K562 (cell line): ENCODE data around the gene FTL. TPM values are rescaled to one million over a fixed set of nuclear protein-coding genes. Genes with fewer than 3 reads are reported as not detected.
A peak's percentile ranks its signal among the peaks of the same experiment; 100 is the strongest.

Experiments
- CC2D1A ChIP-seq: fragments of 450-650 bp; IDR thresholded peaks from 2 replicates; pipeline ENCODE4 v1.6.1; 2017; ENCODE audit warnings: mild to moderate bottlenecking
- CTCFL ChIP-seq: IDR thresholded peaks from 2 replicates; pipeline ENCODE4 v1.6.1; 2011; ENCODE audit warnings: borderline replicate concordance, low read depth, mild to moderate bottlenecking, moderate library complexity, low read length; ENCODE audit not compliant: insufficient read depth, poor library complexity, severe bottlenecking
- DIDO1 ChIP-seq: fragments of 450-650 bp; IDR thresholded peaks from 2 replicates; pipeline ENCODE4 v1.6.1; 2016; ENCODE audit warnings: low read depth, missing biosample characterization, missing genetic modification characterization
- FOXA1 ChIP-seq: fragments of 450-650 bp; IDR thresholded peaks from 2 replicates; pipeline ENCODE4 v1.6.1; 2016; ENCODE audit warnings: mild to moderate bottlenecking, borderline replicate concordance
- HDAC3 ChIP-seq: fragments of 450-650 bp; IDR thresholded peaks from 2 replicates; pipeline ENCODE4 v1.6.1; 2018; ENCODE audit warnings: borderline replicate concordance, mild to moderate bottlenecking, moderate library complexity; ENCODE audit not compliant: partially characterized antibody
- MYBL2 ChIP-seq, 2 experiments: fragments of 450-650 bp in 1 of 2; sonication (generic) in 1 of 2; formaldehyde crosslinking in 1 of 2; IDR thresholded peaks; 2 replicates each; pipeline versions ENCODE4 v1.6.1 to v1.8.1; 2017 to 2022; ENCODE audit warnings: borderline replicate concordance in 1 of 2, inconsistent platforms in 1 of 2, low read depth in 1 of 2, mild to moderate bottlenecking in 1 of 2, missing genetic modification reagents in 1 of 2, moderate library complexity in 1 of 2
- NBN ChIP-seq: fragments of 450-650 bp; IDR thresholded peaks from 2 replicates; pipeline ENCODE4 v1.6.1; 2016; ENCODE audit warnings: low read depth, mild to moderate bottlenecking
- TAF15 ChIP-seq: fragments of 200-400 bp; formaldehyde crosslinking; IDR thresholded peaks from 2 replicates; pipeline ENCODE4 v1.6.1; 2017; ENCODE audit warnings: mild to moderate bottlenecking, low read depth, low read length, moderate library complexity
- TCF15 ChIP-seq: fragments of 250-450 bp; sonication (Bioruptor Pico); IDR thresholded peaks from 2 replicates; pipeline ENCODE4 v1.8.0; 2022; ENCODE audit warnings: moderate library complexity, mild to moderate bottlenecking, inconsistent platforms
- TCF3 ChIP-seq: sonication (generic); formaldehyde crosslinking; IDR thresholded peaks from 2 replicates; pipeline ENCODE4 v1.4.0; 2020; ENCODE audit warnings: mild to moderate bottlenecking, missing genetic modification reagents
- ZBTB17 ChIP-seq: fragments of 450-650 bp; formaldehyde crosslinking; IDR thresholded peaks from 2 replicates; pipeline ENCODE4 v1.4.0; 2020; ENCODE audit warnings: mild to moderate bottlenecking
- ZNF146 ChIP-seq: IDR thresholded peaks from one replicate; pipeline ENCODE4 v1.6.1; 2018; ENCODE audit warnings: missing compliant biosample characterization; ENCODE audit not compliant: unreplicated experiment
- ZNF174 ChIP-seq: fragments of 250-450 bp; sonication (Bioruptor Pico); IDR thresholded peaks from 2 replicates; pipeline ENCODE4 v1.4.0; 2020; ENCODE audit warnings: mild to moderate bottlenecking
- ZNF274 ChIP-seq: IDR thresholded peaks from 2 replicates; pipeline ENCODE4 v1.6.1; 2011; ENCODE audit warnings: low read depth, mild to moderate bottlenecking, low read length, moderate library complexity, borderline replicate concordance
- ZNF347 ChIP-seq: fragments of 450-650 bp; formaldehyde crosslinking; IDR thresholded peaks from 2 replicates; pipeline ENCODE4 v1.4.0; 2020; ENCODE audit warnings: low read depth, mild to moderate bottlenecking, moderate library complexity
- polyA plus RNA-seq, 8 experiments: library from polyadenylated mRNA; depleted of rRNA in 4 of 8; stranded (reverse) in 5 of 8; unstranded in 3 of 8; fragments of >200 nt; fragmentation: Nextera tagmentation in 2 of 8; fragmentation: Illumina TruSeq in 1 of 8; extraction: Ambion mirVana in 2 of 8; extraction: Trizol in 1 of 8; gene quantifications; 2 replicates each; pipeline versions ENCODE4 v1.2.1 to v1.2.3, GENCODE V29; 2011 to 2014; ENCODE audit warnings: inconsistent platforms in 1 of 8, missing spikeins in 1 of 8
- total RNA-seq, 7 experiments: library from RNA; depleted of rRNA in 6 of 7; stranded (reverse); fragments of >200 nt in 6 of 7; fragmentation: Illumina TruSeq in 2 of 7; extraction: Trizol in 2 of 7; gene quantifications; 2 replicates each; pipeline versions ENCODE4 v1.2.1 to v1.2.3, GENCODE V29; 2011 to 2021; ENCODE audit warnings: low replicate concordance in 1 of 7
- TF ChIP-seq, protein P1 (sequence below): fragments of 200-800 bp; sonication (Bioruptor generic); IDR thresholded peaks from 2 replicates; pipeline ENCODE4 v1.6.1; 2016; ENCODE audit warnings: missing genetic modification characterization, missing compliant biosample characterization
- TF ChIP-seq, protein P2 (sequence below): IDR thresholded peaks from 2 replicates; pipeline ENCODE4 v1.6.1; 2014; ENCODE audit warnings: antibody characterized with exemption

The FTL gene
- total and polyA plus RNA-seq, 9 of the 15 experiments (the other 6 are each of a cell fraction or from before 2014, with no cell fraction given): 1,231 to 27,415 (median 3,965) TPM

DNA sequence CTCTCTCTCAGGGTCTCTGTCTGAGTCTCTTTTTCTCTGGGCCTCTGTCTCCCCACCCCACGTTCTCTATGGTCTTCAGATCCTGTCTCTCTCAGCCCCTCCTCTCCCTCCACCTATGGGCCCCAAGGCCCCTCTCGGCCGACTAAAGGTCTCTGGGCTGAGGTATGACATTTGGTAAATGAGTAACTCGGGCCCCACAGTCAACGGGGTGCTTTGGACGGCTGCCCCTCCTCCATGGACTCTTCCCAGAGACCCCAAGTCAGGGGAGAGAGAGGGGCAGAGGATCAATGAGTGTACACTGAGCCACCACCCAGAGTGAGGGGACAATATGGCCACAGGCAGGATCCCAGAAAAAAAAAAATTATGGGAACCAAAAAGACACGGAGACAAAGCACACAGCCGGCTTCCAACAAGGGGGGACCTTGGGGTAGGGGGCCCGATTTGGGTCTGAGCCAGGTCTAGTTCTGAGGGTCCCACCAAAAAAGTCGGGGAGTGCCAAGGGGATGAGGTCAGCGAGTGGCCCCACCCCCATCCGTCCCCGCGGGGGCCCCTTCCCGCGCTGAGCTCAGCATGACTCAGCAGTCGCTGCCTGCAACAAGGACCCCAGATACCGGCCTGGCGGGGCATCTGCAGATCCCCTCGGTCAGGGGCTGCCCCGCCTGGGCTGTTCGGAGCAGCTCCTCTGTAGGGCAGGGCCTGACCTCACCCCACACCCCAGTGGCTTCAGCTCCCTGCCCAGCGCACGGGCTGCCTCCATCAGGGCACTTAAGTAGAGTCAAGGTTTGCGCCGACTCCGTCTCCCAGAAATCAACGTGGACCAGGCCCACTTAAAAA lies 1.5 kb upstream of the FTL start (continued):
- TF ChIP-seq, protein P1, sequence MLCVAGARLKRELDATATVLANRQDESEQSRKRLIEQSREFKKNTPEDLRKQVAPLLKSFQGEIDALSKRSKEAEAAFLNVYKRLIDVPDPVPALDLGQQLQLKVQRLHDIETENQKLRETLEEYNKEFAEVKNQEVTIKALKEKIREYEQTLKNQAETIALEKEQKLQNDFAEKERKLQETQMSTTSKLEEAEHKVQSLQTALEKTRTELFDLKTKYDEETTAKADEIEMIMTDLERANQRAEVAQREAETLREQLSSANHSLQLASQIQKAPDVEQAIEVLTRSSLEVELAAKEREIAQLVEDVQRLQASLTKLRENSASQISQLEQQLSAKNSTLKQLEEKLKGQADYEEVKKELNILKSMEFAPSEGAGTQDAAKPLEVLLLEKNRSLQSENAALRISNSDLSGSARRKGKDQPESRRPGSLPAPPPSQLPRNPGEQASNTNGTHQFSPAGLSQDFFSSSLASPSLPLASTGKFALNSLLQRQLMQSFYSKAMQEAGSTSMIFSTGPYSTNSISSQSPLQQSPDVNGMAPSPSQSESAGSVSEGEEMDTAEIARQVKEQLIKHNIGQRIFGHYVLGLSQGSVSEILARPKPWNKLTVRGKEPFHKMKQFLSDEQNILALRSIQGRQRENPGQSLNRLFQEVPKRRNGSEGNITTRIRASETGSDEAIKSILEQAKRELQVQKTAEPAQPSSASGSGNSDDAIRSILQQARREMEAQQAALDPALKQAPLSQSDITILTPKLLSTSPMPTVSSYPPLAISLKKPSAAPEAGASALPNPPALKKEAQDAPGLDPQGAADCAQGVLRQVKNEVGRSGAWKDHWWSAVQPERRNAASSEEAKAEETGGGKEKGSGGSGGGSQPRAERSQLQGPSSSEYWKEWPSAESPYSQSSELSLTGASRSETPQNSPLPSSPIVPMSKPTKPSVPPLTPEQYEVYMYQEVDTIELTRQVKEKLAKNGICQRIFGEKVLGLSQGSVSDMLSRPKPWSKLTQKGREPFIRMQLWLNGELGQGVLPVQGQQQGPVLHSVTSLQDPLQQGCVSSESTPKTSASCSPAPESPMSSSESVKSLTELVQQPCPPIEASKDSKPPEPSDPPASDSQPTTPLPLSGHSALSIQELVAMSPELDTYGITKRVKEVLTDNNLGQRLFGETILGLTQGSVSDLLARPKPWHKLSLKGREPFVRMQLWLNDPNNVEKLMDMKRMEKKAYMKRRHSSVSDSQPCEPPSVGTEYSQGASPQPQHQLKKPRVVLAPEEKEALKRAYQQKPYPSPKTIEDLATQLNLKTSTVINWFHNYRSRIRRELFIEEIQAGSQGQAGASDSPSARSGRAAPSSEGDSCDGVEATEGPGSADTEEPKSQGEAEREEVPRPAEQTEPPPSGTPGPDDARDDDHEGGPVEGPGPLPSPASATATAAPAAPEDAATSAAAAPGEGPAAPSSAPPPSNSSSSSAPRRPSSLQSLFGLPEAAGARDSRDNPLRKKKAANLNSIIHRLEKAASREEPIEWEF (CRISPR knock-in tag): peak; percentile 97
- TF ChIP-seq FOXA1 (no peak), CC2D1A (no peak), TCF15 (CRISPR knock-in tag) (peak; percentile 50; the same call in 1 of the 2 replicates), CTCFL (no peak), HDAC3 (peak; percentile 77), TAF15 (no peak), ZNF274 (no peak), ZNF174 (CRISPR knock-in tag) (no peak), TCF3 (CRISPR knock-in tag) (peak; percentile 33; the same call in 1 of the 2 replicates), DIDO1 (tag) (0 out of 2 replicates have a peak, but pooled peaks have one; percentile 20), ZBTB17 (CRISPR knock-in tag) (peak; percentile 88), ZNF146 (no peak), ZNF347 (CRISPR knock-in tag) (no peak), MYBL2 (IDR thresholded peaks at IDR 0.05; ENCODE audit: low read depth) (no peak), MYBL2 (CRISPR knock-in tag; IDR thresholded peaks at IDR 0.05; ENCODE audit: borderline replicate concordance) (no peak), NBN (0 out of 2 replicates have a peak, but pooled peaks have one; percentile 32)
- TF ChIP-seq, protein P2, sequence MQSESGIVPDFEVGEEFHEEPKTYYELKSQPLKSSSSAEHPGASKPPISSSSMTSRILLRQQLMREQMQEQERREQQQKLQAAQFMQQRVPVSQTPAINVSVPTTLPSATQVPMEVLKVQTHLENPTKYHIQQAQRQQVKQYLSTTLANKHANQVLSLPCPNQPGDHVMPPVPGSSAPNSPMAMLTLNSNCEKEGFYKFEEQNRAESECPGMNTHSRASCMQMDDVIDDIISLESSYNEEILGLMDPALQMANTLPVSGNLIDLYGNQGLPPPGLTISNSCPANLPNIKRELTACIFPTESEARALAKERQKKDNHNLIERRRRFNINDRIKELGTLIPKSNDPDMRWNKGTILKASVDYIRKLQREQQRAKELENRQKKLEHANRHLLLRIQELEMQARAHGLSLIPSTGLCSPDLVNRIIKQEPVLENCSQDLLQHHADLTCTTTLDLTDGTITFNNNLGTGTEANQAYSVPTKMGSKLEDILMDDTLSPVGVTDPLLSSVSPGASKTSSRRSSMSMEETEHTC: no peak
